ENCODE results near the gene EP400. TPM values are rescaled to one million over a fixed set of nuclear protein-coding genes. Genes with fewer than 3 reads are reported as not detected.

Gene EP400
- total RNA-seq, 2 donors from 2014 or later, result 51.7 to 52.3 TPM

DNA sequence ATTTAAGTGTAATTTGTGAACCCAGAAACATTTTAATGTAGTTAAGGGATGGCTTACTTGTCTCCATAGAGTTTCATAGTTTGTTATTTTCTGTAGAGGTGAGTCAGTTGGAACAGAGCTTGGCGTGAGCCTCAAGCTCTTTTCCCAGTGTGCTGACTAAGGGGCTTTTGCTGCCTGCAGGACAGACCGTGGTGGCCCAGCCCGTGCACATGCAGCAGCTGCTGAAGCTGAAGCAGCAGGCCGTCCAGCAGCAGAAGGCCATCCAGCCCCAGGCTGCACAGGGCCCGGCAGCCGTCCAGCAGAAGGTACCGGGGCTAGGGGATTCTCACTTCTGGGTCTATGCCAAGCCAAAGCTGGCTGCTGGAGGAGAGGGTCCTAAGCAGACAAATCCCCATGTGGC is 117.4 kb downstream of the EP400 start:
- H3K36me3 Mint-ChIP-seq (ENCODE audit: insufficient read depth in 2 of 2), result peaks cover 5 to 9% of the 10 kb centered on the region in 2 donors
- no peak overlapping the region for H3K4me3 Mint-ChIP-seq
- no peak overlapping the region for H3K27ac Mint-ChIP-seq
- H3K4me1 Mint-ChIP-seq (ENCODE audit: low read depth), result peaks cover 18% of the 10 kb centered on the region
- DNase-seq, result no peak
- ATAC-seq (replicated peaks in 1 of 2), result no peak
- H3K27me3 Mint-ChIP-seq (ENCODE audit: low read depth), result no peaks in the 10 kb centered on the region
- no peaks in the 10 kb centered on the region for H3K9me3 Mint-ChIP-seq

DNA sequence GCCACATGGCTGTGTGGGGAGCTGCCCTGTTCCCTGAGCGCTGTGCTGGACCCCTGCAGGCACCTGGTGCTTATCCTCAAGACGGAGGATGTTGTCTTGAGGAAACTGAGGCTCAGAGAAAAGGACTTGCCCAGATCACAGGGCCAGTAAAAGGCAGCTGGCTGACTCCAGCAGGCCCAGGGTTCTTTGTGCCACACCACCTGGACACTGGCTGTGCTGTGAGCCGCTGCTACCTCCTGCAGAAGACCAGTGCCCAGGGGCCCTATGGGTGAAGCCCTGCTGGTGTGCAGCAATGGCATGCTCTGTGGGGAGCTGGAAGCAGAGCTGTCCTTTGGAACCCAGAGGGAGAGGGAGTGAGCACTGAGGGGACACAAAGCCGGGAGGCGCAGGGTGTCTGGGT is 118.5 kb downstream of the EP400 start:
- H3K36me3 Mint-ChIP-seq (ENCODE audit: insufficient read depth in 2 of 2), result peaks cover 5% of the 10 kb centered on the region in 2 donors
- H3K27me3 Mint-ChIP-seq (ENCODE audit: low read depth), result no peaks in the 10 kb centered on the region
- DNase-seq, result no peak

DNA sequence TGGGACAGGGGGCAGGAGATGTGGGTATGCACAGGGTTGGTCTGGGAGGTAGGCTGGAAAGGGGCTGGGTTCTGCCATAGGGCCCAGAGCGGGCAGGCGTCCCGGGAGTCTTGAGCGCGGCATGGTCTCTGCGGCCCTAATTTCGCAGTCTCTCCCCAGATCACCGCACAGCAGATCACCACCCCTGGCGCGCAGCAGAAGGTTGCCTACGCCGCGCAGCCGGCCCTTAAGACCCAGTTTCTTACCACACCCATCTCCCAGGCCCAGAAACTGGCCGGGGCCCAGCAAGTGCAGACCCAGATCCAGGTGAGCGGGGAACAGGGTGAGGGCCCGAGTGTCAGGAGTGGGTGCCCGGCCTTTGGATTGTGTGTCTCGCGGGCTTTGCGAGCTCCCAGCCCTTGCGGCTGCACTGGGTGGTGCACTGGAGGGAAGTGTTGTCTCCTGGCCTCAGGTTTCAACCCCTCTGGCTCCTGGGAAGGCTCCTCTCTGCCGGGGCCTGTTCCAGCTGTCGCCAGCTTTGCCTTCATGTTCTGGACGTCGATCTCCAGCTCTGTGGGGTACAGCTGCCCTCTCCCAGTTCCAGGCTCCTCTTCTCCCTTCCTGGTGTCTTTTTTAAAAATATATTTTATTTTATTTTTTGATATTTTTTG is 119.7 kb downstream of the EP400 start:
- Mint-ChIP-seq H3K27me3 (ENCODE audit: low read depth) (no peaks in the 10 kb centered on the region), H3K9me3 (no peaks in the 10 kb centered on the region), H3K4me1 (ENCODE audit: low read depth) (peaks cover 18% of the 10 kb centered on the region), H3K27ac (no peak overlapping the region), H3K4me3 (no peak overlapping the region), H3K36me3 (ENCODE audit: insufficient read depth in 2 of 2) (peaks cover 7 to 8% of the 10 kb centered on the region in 2 donors)
- ATAC-seq (replicated peaks in 1 of 2), result no peak
- DNase-seq, result no peak

More for the DNA sequence above, 118.5 kb downstream of the EP400 start:
- no peak overlapping the region for H3K4me3 Mint-ChIP-seq
- ATAC-seq (replicated peaks in 1 of 2), result no peak
- peaks cover 18% of the 10 kb centered on the region for H3K4me1 Mint-ChIP-seq (ENCODE audit: low read depth)
- no peak overlapping the region for H3K27ac Mint-ChIP-seq
- H3K9me3 Mint-ChIP-seq, result no peaks in the 10 kb centered on the region

DNA sequence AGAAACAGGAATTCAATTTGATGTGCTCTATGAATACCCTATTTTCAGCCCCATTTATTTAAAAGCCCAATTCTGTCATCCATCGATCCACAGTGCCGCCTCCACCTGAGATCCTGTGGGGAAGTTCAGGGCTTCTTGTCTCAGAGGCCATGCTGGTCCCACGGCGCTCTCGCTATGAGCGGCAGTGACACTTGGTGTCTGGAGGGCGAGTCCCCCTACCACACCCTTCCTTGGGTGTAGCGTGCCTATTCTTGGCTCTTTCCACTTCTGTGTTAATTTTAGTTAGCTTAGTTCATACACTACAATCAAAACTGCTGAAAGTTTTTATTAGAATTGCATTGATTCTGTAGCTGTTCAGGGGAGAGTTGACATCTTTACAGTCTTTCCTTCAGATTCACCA is 120.6 kb downstream of the EP400 start:
- Mint-ChIP-seq H3K4me1 (ENCODE audit: low read depth) (peaks cover 18% of the 10 kb centered on the region), H3K27ac (no peak overlapping the region), H3K27me3 (ENCODE audit: low read depth) (no peaks in the 10 kb centered on the region), H3K4me3 (no peak overlapping the region), H3K9me3 (no peaks in the 10 kb centered on the region), H3K36me3 (ENCODE audit: insufficient read depth in 2 of 2) (peaks cover 8 to 9% of the 10 kb centered on the region in 2 donors)
- DNase-seq (no peak), ATAC-seq (replicated peaks in 1 of 2) (no peak)

DNA sequence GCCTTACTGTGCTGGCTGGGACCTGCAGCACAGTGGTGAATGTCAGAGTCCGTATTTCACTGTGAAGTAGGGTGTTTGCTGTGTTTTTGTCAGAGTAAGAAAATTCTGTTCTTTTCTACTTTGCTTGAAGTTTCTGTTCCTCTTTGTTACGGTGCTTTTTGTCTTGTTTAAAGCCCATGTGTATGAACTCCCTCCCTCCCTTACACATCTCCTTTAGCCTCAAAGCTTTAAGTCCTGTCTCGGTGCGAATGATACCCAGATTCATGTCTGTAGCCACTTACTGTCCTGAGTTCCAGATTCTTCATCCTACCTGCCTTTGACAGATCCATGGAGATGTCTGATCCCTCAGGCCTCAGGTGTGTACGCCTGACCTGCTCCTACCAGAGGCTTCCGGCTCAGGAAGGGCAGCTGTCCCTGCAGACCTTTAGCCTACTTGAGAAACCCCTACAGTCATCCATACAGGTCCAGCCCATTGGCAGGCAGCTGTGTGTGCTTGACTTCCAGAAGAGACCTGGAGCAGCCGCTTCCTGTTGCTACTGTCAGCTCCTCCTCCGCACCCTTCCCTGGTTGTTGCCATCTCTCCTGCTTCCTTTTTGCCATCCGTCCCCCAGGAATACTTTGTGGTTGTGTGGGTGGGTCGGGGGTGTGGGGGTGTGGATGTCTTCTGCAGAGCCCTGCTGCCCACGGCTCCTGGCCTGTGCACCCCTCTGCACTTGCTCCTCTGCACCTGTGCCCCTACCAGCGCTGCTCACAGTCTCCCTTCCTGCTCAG is 121.5 kb downstream of the EP400 start:
- peaks cover 11% of the 10 kb centered on the region for H3K4me1 Mint-ChIP-seq (ENCODE audit: low read depth)

DNA sequence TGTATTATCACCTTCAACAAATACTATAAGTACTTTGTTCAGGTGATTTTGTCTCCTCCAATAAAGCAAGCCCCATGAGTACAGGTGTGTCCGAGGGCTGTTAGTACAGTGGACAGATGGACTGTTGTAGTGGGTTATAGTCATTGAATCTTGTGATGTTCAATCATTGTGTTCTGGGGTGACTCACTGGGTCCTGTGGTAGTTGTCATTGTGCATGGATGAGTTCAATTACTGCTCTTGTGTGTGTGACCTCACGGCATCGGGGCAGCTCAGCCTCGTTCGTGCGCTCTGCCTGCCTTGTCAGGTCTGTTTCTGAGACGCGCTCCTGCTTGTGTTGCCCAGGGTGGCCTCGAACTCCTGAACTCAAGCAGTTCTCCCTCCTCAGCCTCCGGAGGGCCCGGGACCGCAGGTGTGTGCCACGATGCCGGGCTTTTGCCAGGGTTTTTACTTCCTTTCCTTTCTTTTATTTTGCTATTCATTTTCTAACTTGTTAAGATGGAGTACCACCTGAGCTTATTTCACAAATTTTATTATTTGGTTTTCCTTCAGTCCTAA is 122.2 kb downstream of the EP400 start:
- Mint-ChIP-seq H3K4me1 (ENCODE audit: low read depth) (peaks cover 4% of the 10 kb centered on the region), H3K4me3 (no peak overlapping the region), H3K36me3 (ENCODE audit: insufficient read depth in 2 of 2) (peaks cover 8 to 10% of the 10 kb centered on the region in 2 donors), H3K27ac (peak overlapping the region; percentile 58), H3K27me3 (ENCODE audit: low read depth) (no peaks in the 10 kb centered on the region), H3K9me3 (no peaks in the 10 kb centered on the region)
- ATAC-seq (replicated peaks in 1 of 2) (no peak), DNase-seq (no peak)

More for the DNA sequence above, 121.5 kb downstream of the EP400 start:
- H3K27me3 Mint-ChIP-seq (ENCODE audit: low read depth), result no peaks in the 10 kb centered on the region
- no peak for DNase-seq
- H3K36me3 Mint-ChIP-seq (ENCODE audit: insufficient read depth in 2 of 2), result peaks cover 8 to 11% of the 10 kb centered on the region in 2 donors
- H3K27ac Mint-ChIP-seq, result peak overlapping the region; percentile 56
- H3K4me3 Mint-ChIP-seq, result no peak overlapping the region
- no peak for ATAC-seq (replicated peaks in 1 of 2)
- H3K9me3 Mint-ChIP-seq, result no peaks in the 10 kb centered on the region

DNA sequence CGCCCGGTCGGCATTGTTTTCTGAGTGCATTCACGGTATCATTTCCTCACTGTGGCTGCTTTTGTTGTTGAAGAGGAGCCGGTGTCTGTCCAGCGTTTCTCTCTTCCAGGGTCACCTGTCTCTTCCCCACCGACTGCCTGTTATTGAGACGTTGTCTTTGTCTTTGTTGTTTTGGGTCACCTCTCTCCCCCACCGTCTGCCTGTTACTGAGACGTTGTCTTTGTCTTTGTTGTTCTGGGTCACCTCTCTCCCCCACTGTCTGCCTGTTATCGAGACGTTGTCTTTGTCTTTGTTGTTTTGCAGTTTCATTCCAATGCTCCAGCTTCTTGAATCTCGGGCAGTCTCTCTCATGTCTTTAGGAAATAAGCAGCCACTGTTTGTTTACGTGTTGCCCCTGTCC is 124.5 kb downstream of the EP400 start:
- DNase-seq (no peak), ATAC-seq (replicated peaks in 1 of 2) (no peak)
- Mint-ChIP-seq H3K9me3 (no peaks in the 10 kb centered on the region), H3K4me3 (no peak overlapping the region), H3K36me3 (ENCODE audit: insufficient read depth in 2 of 2) (peaks cover 8 to 10% of the 10 kb centered on the region in 2 donors), H3K27ac (peak overlapping the region; percentile 43), H3K4me1 (ENCODE audit: low read depth) (no peaks in the 10 kb centered on the region), H3K27me3 (ENCODE audit: low read depth) (no peaks in the 10 kb centered on the region)

DNA sequence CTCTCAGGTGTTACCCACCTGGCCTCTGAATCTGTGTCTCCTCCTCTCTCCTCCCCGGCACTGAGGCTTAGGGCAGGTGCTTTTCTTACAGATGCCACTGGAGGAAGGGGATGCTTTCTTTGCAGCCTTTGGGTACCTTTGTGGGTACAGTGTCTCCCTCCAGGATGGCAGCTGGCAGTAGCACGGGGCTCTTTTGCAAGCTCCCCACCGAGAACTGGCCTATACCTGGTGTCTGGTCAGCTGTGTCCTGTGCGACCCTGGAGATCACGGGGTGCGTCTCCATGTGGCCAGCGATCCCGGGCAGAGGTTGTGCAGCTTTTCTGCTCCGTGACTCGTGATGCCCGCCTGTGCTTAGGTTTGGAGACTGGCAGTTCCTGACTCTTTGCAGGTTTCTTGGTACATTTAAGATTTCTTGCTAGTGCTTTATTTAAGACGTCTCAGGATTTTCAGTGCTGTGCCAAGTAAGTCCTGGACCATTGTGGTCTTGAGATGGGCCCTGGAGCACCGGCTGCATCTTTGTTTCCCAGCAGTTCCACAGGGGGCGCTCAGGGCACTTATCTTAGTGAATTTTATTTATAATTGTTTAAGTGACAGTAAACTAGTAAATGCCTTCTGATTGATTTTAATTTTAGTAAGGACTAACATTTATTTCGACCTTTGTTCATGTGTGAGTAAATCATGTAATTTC is 125.4 kb downstream of the EP400 start:
- Mint-ChIP-seq H3K36me3 (ENCODE audit: insufficient read depth in 2 of 2) (peaks cover 8 to 10% of the 10 kb centered on the region in 2 donors), H3K27ac (no peak overlapping the region), H3K9me3 (no peaks in the 10 kb centered on the region), H3K4me1 (ENCODE audit: low read depth) (no peaks in the 10 kb centered on the region), H3K27me3 (ENCODE audit: low read depth) (no peaks in the 10 kb centered on the region), H3K4me3 (no peak overlapping the region)
- DNase-seq (no peak), ATAC-seq (replicated peaks in 1 of 2) (no peak)

DNA sequence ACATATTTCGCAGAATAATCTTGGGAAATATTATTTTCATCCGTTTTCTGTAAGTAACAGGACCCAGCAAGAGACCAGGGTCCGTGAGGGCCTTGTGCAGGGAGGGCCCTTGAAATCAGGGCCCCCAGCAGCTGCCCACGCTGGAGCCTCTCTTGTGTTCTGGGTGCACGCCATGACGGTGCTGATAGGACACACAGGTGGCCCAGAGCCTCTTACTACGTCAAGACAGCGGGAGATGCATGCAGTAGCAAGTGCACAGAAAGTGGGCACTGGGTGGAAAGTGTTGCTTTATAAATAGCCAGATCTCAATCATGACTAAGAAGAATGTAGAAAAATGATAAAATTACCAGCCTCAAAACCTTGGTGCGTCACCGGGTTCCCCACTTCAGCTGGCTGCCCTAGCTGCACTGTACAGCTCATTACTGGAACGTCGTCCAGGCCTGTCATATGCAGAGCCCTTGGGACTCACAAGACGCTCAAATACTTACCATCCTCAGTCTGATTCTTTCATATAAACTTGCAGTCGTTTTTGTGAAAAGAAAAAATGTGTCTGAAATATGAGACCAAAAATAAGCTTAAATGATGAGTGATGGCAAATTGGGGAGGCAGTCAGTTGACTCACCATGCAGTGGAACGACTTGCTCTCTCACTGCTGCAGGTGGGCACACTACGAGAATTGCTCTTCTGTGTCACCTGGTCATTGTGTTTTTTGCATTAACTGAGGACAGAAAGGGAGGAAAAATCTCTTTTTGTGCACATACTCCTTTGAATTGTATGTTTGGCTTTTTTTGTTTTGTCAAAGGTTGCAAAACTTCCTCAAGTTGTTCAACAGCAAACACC is 126.2 kb downstream of the EP400 start:
- ATAC-seq (replicated peaks in 1 of 2), result no peak
- H3K9me3 Mint-ChIP-seq, result no peaks in the 10 kb centered on the region
- H3K27ac Mint-ChIP-seq, result no peak overlapping the region
- no peak overlapping the region for H3K4me3 Mint-ChIP-seq
- DNase-seq, result no peak
- peaks cover 8 to 10% of the 10 kb centered on the region in 2 donors for H3K36me3 Mint-ChIP-seq (ENCODE audit: insufficient read depth in 2 of 2)
- no peaks in the 10 kb centered on the region for H3K27me3 Mint-ChIP-seq (ENCODE audit: low read depth)
- no peaks in the 10 kb centered on the region for H3K4me1 Mint-ChIP-seq (ENCODE audit: low read depth)

DNA sequence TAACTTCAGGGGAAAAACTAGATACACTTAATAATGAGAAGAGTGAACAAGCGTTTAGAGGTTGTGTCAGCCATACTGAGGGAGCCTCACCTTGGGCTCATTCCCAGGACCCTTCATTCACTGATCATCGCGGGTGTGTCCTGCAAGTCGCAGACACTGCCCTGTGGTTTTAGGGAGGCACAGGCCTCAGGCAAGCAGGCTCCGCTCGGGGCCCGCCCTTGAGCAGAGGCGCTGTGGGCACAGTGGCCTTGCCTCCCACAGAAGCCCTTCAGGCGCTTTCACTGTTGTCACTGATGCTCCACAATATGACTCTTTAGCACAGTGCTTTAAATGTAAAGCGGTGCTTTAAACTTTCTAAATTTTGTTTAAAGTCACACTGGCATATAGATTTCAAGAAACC is 127.0 kb downstream of the EP400 start:
- no peaks in the 10 kb centered on the region for H3K9me3 Mint-ChIP-seq
- no peak overlapping the region for H3K27ac Mint-ChIP-seq
- H3K4me1 Mint-ChIP-seq (ENCODE audit: low read depth), result no peaks in the 10 kb centered on the region
- H3K4me3 Mint-ChIP-seq, result no peak overlapping the region
- H3K27me3 Mint-ChIP-seq (ENCODE audit: low read depth), result no peaks in the 10 kb centered on the region
- peaks cover 6 to 10% of the 10 kb centered on the region in 2 donors for H3K36me3 Mint-ChIP-seq (ENCODE audit: insufficient read depth in 2 of 2)
- ATAC-seq (replicated peaks in 1 of 2) (no peak), DNase-seq (no peak)

DNA sequence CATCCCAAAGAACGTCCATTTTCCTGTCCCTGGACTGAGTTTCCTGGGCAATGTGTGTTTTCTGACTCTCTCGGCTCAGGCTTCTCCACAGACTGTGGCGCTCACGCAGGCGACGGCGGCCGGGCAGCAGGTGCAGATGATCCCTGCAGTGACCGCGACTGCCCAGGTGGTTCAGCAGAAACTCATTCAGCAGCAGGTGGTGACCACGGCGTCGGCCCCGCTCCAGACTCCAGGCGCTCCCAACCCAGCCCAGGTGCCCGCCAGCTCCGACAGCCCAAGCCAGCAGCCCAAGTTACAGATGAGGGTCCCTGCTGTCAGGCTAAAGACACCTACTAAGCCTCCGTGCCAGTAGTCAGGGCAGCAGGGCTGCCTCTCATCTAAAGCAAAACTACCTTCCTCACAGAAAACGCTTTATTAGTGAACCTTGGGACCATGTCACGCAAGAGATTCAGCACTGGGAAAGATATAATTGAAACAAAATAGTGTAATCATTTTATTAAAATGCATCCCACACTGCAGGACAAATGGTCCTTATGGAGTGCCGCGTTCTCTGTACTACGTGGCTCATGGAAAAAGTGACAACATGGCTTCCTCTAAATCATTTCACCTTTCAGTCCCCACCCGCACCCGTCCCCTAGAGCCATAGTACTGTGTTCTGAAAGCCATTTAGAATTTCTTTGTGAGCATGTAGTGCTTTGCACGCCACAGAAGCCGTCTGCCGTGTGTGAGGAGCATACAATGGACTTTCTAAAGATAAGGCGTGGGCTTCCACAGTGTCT is 127.8 kb downstream of the EP400 start:
- no peak overlapping the region for H3K27ac Mint-ChIP-seq
- H3K4me3 Mint-ChIP-seq, result no peak overlapping the region
- H3K27me3 Mint-ChIP-seq (ENCODE audit: low read depth), result no peaks in the 10 kb centered on the region
- H3K36me3 Mint-ChIP-seq (ENCODE audit: insufficient read depth in 2 of 2), result peaks cover 4 to 9% of the 10 kb centered on the region in 2 donors
- DNase-seq (no peak), ATAC-seq (replicated peaks in 1 of 2) (no peak)
- H3K4me1 Mint-ChIP-seq (ENCODE audit: low read depth), result no peaks in the 10 kb centered on the region
- H3K9me3 Mint-ChIP-seq, result no peaks in the 10 kb centered on the region

DNA sequence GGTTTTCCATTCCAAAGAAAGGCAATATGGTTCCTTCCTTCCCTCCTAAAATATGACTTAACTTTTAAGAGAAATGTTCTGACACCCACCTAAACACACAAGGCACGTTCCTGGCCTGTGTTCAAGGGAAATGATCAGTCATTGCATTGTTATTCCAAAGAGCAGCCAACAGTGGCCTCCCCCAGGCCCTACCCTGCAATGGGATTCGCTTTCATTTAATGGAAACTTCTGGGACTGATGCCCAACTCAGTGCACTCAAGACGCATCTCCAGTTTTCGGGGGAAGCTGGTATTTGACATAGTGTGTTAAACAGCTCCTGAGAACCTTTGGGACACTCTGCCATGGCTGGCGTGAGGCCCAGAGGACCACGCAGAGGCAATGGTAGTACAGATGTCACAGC is 128.4 kb downstream of the EP400 start:
- Mint-ChIP-seq H3K9me3 (no peaks in the 10 kb centered on the region), H3K27me3 (ENCODE audit: low read depth) (no peaks in the 10 kb centered on the region), H3K27ac (no peak overlapping the region), H3K36me3 (ENCODE audit: insufficient read depth in 2 of 2) (peaks cover 4 to 9% of the 10 kb centered on the region in 2 donors), H3K4me1 (ENCODE audit: low read depth) (peaks cover under 1% of the 10 kb centered on the region), H3K4me3 (no peak overlapping the region)
- no peak for ATAC-seq (replicated peaks in 1 of 2)
- no peak for DNase-seq
